Upper lobe of right lung (tissue), 1 donor: ENCODE results near the gene SEMA5B. TPM values are rescaled to one million over a fixed set of nuclear protein-coding genes. Genes with fewer than 3 reads are reported as not detected.

ENCODE experiments used
- ATAC-seq: fragments of 200-7000 bp; cut with Tn5 transposase; one replicate; pipeline ENCODE4 v1.9.1; 2020; ENCODE audit warnings: mild to moderate bottlenecking, moderate library complexity
- DNase-seq: peaks from one replicate; pipeline ENCODE4 v3.0.0-alpha.2; 2020
- H3K27ac ChIP-seq: fragments of 200-600 bp; one replicate; pipeline ENCODE4 v1.8.0; 2022
- H3K27me3 ChIP-seq: fragments of 200-600 bp; one replicate; pipeline ENCODE4 v1.8.0; 2022; ENCODE audit warnings: mild to moderate bottlenecking
- H3K36me3 ChIP-seq: fragments of 200-600 bp; one replicate; pipeline ENCODE4 v1.8.0; 2022
- H3K4me1 ChIP-seq: fragments of 200-600 bp; one replicate; pipeline ENCODE4 v1.8.0; 2022
- H3K4me3 ChIP-seq: fragments of 200-600 bp; one replicate; pipeline ENCODE4 v1.8.0; 2022; ENCODE audit warnings: mild to moderate bottlenecking
- H3K9me3 ChIP-seq: fragments of 200-600 bp; one replicate; pipeline ENCODE4 v1.8.0; 2022
- intact Hi-C: fragments of 100-400 bp; cut with DNase I; formaldehyde crosslinking; loops from one replicate; pipeline ENCODE4 v1.11.0; 2022
- total RNA-seq: library from RNA; stranded (reverse); fragmentation: NEBNext Ultra II Directional; extraction: Animal tissue kit (Norgen Biotek cat#: 25700); gene quantifications from one replicate; pipeline ENCODE4 v1.2.1, GENCODE V29; 2021
- TF ChIP-seq, protein P1 (sequence below): fragments of 200-600 bp; IDR thresholded peaks from one replicate; pipeline ENCODE4 v1.8.0; 2022; ENCODE audit warnings: antibody characterized with exemption
- donor health status: DM: no; HTN: yes; CAD: no; lungs with severe emphysema.

SEMA5B gene
- total RNA-seq, 1 donor from 2014 or later = 2.3 TPM

DNA sequence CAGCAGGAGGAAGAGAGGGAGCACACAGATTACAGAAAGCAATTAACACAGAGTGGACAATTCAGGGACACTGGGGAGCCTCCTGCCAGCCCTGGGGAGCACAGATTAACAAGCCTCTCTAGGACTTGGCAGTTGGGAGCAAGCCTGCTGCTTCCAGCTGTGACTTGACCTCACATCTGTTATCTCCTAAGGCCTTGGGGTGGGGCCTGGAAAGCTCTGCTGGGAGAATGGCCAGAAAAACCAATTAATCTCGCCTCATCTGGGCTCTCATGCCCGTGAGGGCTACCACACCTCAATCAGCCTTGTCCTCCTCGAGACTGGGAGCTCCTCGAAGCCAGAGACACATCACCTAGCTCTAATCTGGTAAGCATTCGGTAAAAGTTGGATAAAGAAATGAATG, 39.1 kb downstream of the SEMA5B start:
- no peak for DNase-seq
- H3K36me3 ChIP-seq = no peaks in the 10 kb centered on the region
- no peak for ATAC-seq
- H3K4me3 ChIP-seq = no peak overlapping the region
- H3K27me3 ChIP-seq = peaks cover 7% of the 10 kb centered on the region
- intact Hi-C loops = no loop called here
- H3K27ac ChIP-seq = no peak overlapping the region
- H3K9me3 ChIP-seq = no peaks in the 10 kb centered on the region
- H3K4me1 ChIP-seq = no peaks in the 10 kb centered on the region
- TF ChIP-seq, protein P1, sequence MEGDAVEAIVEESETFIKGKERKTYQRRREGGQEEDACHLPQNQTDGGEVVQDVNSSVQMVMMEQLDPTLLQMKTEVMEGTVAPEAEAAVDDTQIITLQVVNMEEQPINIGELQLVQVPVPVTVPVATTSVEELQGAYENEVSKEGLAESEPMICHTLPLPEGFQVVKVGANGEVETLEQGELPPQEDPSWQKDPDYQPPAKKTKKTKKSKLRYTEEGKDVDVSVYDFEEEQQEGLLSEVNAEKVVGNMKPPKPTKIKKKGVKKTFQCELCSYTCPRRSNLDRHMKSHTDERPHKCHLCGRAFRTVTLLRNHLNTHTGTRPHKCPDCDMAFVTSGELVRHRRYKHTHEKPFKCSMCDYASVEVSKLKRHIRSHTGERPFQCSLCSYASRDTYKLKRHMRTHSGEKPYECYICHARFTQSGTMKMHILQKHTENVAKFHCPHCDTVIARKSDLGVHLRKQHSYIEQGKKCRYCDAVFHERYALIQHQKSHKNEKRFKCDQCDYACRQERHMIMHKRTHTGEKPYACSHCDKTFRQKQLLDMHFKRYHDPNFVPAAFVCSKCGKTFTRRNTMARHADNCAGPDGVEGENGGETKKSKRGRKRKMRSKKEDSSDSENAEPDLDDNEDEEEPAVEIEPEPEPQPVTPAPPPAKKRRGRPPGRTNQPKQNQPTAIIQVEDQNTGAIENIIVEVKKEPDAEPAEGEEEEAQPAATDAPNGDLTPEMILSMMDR = no peak

DNA sequence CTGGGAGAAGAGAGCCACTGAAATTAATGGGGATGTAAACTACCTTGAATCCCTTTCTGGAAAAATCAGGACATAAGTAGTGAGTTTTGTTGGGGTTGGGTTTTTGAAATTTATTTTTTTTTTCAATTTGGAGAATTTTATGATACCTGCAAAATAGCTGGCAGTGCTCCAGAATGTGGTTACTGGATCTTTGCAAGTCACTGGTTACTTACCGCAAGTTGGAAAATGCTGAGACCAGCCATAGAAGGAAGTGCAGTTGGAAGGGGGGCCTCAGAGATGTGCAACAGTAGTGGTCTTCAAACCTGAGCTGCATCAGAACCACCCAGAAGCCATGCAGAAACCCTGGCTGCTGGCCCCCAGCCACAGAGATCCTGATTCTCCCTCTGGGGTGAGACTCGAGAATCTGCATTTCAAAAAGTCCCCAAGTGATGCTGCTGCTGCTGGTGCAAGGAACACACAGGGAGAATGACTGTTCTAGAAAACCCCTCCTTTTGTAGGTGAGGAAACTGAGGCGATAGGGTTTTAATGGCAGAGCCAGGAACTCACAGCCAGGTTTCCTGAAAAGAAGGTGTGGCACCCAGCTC, 39.7 kb downstream of the SEMA5B start:
- TF ChIP-seq, protein P1 = no peak
- Histone ChIP-seq H3K27me3 (peaks cover 7% of the 10 kb centered on the region), H3K36me3 (no peaks in the 10 kb centered on the region), H3K4me3 (no peak overlapping the region), H3K27ac (no peak overlapping the region), H3K9me3 (no peaks in the 10 kb centered on the region), H3K4me1 (no peaks in the 10 kb centered on the region)
- no peak for ATAC-seq
- intact Hi-C loops = no loop called here
- no peak for DNase-seq

DNA sequence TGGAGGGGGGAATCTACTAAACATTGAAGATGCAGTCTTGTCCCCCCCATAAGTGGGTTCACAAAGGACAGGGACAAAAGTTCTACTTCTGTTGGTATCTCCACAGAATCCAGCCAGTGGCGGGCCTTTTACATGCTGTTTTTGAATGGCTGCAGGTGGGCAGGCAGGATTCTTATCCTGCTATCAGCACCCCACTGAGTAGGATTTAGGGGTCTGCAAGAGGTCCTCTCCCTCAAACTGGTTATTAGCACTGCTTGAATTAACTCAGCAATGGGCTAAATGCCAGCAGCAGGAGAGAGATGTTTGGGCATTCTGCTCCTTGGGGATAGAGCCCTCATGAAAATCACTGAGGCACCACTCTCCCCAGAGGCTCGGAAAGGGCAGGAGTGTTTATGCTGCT, 40.3 kb downstream of the SEMA5B start:
- DNase-seq = no peak
- Histone ChIP-seq H3K9me3 (no peaks in the 10 kb centered on the region), H3K27me3 (peaks cover 7% of the 10 kb centered on the region), H3K27ac (no peak overlapping the region), H3K4me3 (no peak overlapping the region), H3K36me3 (no peaks in the 10 kb centered on the region), H3K4me1 (peaks cover 5% of the 10 kb centered on the region)
- TF ChIP-seq, protein P1 = no peak
- ATAC-seq = no peak
- intact Hi-C loops = no loop called here

DNA sequence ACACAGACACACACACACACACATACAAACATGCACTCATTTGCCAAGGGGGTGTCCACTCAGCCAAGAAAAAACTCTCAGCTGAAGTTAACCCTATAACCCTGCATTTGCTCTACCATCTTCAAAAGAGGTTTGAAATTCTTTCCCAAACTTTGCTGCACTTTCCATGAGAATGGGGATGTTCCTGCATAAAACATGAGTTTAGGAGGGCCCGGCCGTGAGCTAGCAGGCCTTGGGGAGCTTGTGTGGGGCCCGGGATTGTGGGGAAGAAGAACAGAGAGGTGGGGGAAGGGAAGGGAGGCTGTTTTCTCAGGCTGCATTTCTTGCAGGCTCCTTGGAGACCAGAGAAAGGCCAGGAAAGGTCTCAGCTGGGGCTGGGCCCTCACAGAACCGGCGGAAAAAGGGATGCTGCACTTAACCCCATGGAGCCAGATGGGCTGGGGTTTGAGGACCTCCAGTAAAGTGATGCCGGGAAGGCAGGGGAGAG, 40.8 kb downstream of the SEMA5B start:
- ATAC-seq (no peak), DNase-seq (no peak)
- Histone ChIP-seq H3K4me3 (no peak overlapping the region), H3K4me1 (peaks cover 8% of the 10 kb centered on the region), H3K36me3 (no peaks in the 10 kb centered on the region), H3K9me3 (no peaks in the 10 kb centered on the region), H3K27me3 (peaks cover 7% of the 10 kb centered on the region), H3K27ac (no peak overlapping the region)
- intact Hi-C loops = no loop called here
- TF ChIP-seq, protein P1 = no peak

DNA sequence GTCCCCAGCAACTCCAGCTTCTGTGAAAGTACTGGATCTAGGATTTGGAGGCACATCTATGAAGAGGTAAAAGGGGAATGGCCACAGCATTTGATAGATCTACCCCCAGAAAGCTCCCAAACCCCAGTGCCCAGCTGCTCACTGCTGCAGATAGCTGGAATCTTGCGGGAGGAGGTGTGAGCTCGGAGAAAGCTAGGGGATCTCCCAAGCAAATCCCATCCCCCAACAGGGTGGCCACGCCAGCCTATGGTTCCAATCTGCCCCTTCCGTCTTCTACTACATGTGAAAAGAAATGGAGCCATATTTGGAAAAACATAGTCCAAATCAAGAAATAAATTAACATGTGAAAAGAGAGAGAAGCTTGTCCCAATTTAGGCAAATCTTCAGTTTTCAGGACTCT, 42.0 kb downstream of the SEMA5B start:
- Histone ChIP-seq H3K27ac (no peak overlapping the region), H3K36me3 (no peaks in the 10 kb centered on the region), H3K4me3 (no peak overlapping the region), H3K4me1 (peaks cover 8% of the 10 kb centered on the region), H3K9me3 (no peaks in the 10 kb centered on the region), H3K27me3 (peaks cover under 1% of the 10 kb centered on the region)
- no peak for DNase-seq
- intact Hi-C loops = no loop called here
- no peak for ATAC-seq
- TF ChIP-seq, protein P1 = no peak

DNA sequence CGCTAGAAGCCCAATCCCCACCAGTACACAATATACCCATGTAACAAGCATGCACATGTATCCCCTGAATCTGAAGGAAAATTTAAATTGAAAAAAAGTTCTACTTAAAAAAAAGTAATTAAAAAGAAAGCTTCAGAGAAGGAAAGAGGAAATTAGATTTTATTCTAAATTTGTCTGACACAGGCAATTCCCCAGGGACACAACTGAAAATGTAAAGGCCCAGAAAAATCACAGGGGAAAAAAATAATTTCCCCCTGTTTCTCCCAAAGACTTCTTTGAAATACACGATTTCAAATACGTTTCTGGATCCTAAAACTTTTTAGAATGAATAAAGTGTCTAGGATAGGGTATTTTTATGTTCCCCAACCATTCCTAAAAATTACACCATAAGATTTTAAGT, 42.9 kb downstream of the SEMA5B start:
- H3K9me3 ChIP-seq = no peaks in the 10 kb centered on the region
- no peaks in the 10 kb centered on the region for H3K36me3 ChIP-seq
- ATAC-seq = no peak
- no peak for DNase-seq
- intact Hi-C loops = no loop called here
- H3K4me3 ChIP-seq = no peak overlapping the region
- peaks cover 8% of the 10 kb centered on the region for H3K4me1 ChIP-seq
- H3K27ac ChIP-seq = no peak overlapping the region
- H3K27me3 ChIP-seq = no peaks in the 10 kb centered on the region
- TF ChIP-seq, protein P1 = no peak
